ENCODE results near the gene NTM. TPM values are rescaled to one million over a fixed set of nuclear protein-coding genes. Genes with fewer than 3 reads are reported as not detected.

NTM gene
- total RNA-seq, 2 donors from 2014 or later, result 1.7 to 3.6 TPM

DNA sequence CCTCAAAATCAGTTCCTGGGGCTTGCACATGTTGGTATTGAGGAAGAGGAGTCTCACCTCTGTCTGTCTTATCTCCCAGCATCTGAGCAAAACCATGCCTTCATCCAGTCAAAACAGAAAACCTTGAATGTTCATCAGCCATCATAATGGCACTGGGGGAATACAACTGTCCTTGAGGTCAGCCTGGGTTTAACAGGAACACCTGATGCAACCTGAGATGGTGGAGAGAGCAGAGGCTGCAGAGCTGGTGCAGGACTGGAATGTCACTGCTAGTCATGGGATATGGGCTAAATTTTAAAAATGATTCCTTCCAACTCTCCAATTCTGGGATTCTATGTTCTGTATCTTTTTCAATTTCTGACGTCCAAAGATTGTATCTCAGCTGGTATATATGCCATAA lies 931.0 kb downstream of the NTM start:
- DNase-seq, result no peak
- Histone ChIP-seq H3K36me3 (ENCODE audit: control insufficient read depth, insufficient read depth, low read length) (no peaks in the 10 kb centered on the region), H3K27ac (ENCODE audit: low read depth, low read length) (no peak overlapping the region), H3K27me3 (ENCODE audit: control insufficient read depth, insufficient read depth, low read length, poor library complexity, severe bottlenecking) (peaks cover 95% of the 10 kb centered on the region), H3K9ac (ENCODE audit: extremely low read depth, low read length, poor library complexity, severe bottlenecking) (no peak overlapping the region), H3K9me3 (ENCODE audit: control insufficient read depth, low read length) (no peaks in the 10 kb centered on the region), H3K4me1 (ENCODE audit: control insufficient read depth, insufficient read depth, low read length) (no peaks in the 10 kb centered on the region), H3K4me3 (ENCODE audit: low read length) (no peak overlapping the region)
- peaks cover 76% of the 10 kb centered on the region for H3K27me3 Mint-ChIP-seq (ENCODE audit: insufficient read depth)
- no peak overlapping the region for H3K4me3 Mint-ChIP-seq
- H3K36me3 Mint-ChIP-seq (ENCODE audit: low read depth), result no peaks in the 10 kb centered on the region
- H3K4me1 Mint-ChIP-seq, result peaks cover 4% of the 10 kb centered on the region
- no peak overlapping the region for H3K27ac Mint-ChIP-seq
- TF ChIP-seq CTCF (conservative IDR thresholded peaks at IDR 0.05), result no peak
- 82% methylated on average over 1 of the region's 1 CpG; no CpG with 5 or more reads in 1 of the 2 experiments for WGBS, 2 experiments (ENCODE audit: insufficient coverage in 1 of 2, insufficient read length in 1 of 2)
- H3K9me3 Mint-ChIP-seq, result no peaks in the 10 kb centered on the region

- Mint-ChIP-seq H3K27me3 (ENCODE audit: insufficient read depth) (peaks cover 74% of the 10 kb centered on the region), H3K9me3 (no peaks in the 10 kb centered on the region), H3K4me3 (no peak overlapping the region), H3K27ac (no peak overlapping the region), H3K36me3 (ENCODE audit: low read depth) (no peaks in the 10 kb centered on the region), H3K4me1 (peaks cover 4% of the 10 kb centered on the region)
- DNase-seq, result no peak
- no peaks in the 10 kb centered on the region for H3K9me3 ChIP-seq (ENCODE audit: control insufficient read depth, low read length)
- no peaks in the 10 kb centered on the region for H3K4me1 ChIP-seq (ENCODE audit: control insufficient read depth, insufficient read depth, low read length)
- H3K9ac ChIP-seq (ENCODE audit: extremely low read depth, low read length, poor library complexity, severe bottlenecking), result no peak overlapping the region
- no peak for TF ChIP-seq CTCF (conservative IDR thresholded peaks at IDR 0.05)
- no peaks in the 10 kb centered on the region for H3K36me3 ChIP-seq (ENCODE audit: control insufficient read depth, insufficient read depth, low read length)
- peaks cover 95% of the 10 kb centered on the region for H3K27me3 ChIP-seq (ENCODE audit: control insufficient read depth, insufficient read depth, low read length, poor library complexity, severe bottlenecking)
- H3K27ac ChIP-seq (ENCODE audit: low read depth, low read length), result no peak overlapping the region
- 94% methylated on average over 3 of the region's 3 CpGs for WGBS, 2 experiments (ENCODE audit: insufficient coverage in 1 of 2, insufficient read length in 1 of 2)
- no peak overlapping the region for H3K4me3 ChIP-seq (ENCODE audit: low read length)
Observed at GRCh38 chr11:132301900-132302299, 931.5 kb downstream of the NTM start.

- no peaks in the 10 kb centered on the region for H3K9me3 ChIP-seq (ENCODE audit: control insufficient read depth, low read length)
- Mint-ChIP-seq H3K36me3 (ENCODE audit: low read depth) (no peaks in the 10 kb centered on the region), H3K4me3 (no peak overlapping the region), H3K27ac (no peak overlapping the region), H3K4me1 (no peaks in the 10 kb centered on the region), H3K9me3 (no peaks in the 10 kb centered on the region), H3K27me3 (ENCODE audit: insufficient read depth) (peaks cover 69% of the 10 kb centered on the region)
- H3K27ac ChIP-seq (ENCODE audit: low read depth, low read length), result no peak overlapping the region
- H3K27me3 ChIP-seq (ENCODE audit: control insufficient read depth, insufficient read depth, low read length, poor library complexity, severe bottlenecking), result peaks cover 98% of the 10 kb centered on the region
- TF ChIP-seq CTCF (conservative IDR thresholded peaks at IDR 0.05), result no peak
- 90 to 94% methylated on average over 13 to 21 of the region's 21 CpGs for WGBS, 2 experiments (ENCODE audit: insufficient coverage in 1 of 2, insufficient read length in 1 of 2)
- H3K4me3 ChIP-seq (ENCODE audit: low read length), result no peak overlapping the region
- DNase-seq, result no peak
- no peaks in the 10 kb centered on the region for H3K4me1 ChIP-seq (ENCODE audit: control insufficient read depth, insufficient read depth, low read length)
- no peaks in the 10 kb centered on the region for H3K36me3 ChIP-seq (ENCODE audit: control insufficient read depth, insufficient read depth, low read length)
- H3K9ac ChIP-seq (ENCODE audit: extremely low read depth, low read length, poor library complexity, severe bottlenecking), result no peak overlapping the region
Observed at GRCh38 chr11:132307309-132308020, 937.0 kb downstream of the NTM start.
